Cortex of kidney (tissue), 1 donor: Measurements from ENCODE around the gene PLD6.

Source experiments
- DNase-seq: peaks from one replicate; lab custom pipeline; 2025; lab: John Stamatoyannopoulos, UW

PLD6 gene

DNA sequence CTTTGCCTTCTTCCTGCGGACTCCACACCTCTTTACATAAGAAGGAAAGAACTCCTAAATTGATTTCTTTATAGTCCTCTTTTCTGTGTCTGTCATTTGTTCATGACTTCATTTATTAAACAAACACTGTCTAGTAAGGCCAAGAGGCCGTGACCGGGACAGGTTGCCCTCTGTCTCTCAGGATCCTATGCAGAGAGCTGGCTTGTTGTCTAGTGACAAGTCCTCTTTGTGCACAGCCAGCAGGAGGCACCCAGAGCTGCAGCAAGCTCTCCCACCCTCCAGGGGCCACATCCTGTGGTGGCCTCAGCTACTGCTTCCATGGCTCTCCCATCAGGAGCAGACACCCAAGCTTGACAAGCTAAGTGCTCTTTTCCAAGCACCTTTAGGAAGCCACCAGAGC is 50.6 kb downstream of the PLD6 start:
- DNase-seq: no peak

DNA sequence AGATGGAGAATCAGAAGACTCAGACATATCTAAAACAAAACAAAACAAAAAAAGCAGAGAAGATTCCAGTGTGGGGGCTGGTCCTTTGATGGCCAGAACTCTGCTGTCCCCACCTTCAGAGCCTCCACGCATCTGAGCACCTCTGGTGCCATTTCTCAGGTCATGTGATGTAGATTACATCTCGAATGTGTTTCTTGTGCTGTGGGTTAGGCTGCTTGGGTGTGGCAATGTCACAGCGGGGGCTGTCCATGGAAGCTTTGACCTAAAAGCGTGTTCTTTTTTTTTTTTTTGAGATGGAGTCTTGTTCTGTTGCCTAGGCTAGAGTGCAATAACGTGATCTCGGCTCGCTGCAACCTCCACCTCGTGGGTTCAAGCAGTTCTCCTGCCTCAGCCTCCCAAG is 51.2 kb downstream of the PLD6 start:
- no peak for DNase-seq

DNA sequence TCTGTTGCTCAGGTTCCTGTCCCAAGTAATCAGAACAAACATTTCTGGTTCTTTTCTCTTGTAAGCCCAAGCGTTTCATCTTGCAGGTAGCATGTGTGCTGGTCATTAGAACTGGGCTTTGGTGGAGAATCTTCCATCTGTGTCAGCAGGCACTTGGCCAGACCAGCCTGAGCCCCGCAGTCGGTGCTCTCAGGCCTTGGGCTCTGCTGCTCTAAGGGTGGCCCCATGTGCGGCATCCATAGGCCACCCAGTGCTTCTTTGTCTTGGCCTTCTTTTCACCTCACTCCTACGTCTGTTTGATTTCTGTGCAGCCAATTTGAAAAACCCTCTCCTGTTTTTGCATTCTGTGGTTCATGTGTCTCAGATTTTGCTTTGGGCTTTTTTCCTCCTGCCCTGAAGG is 51.6 kb downstream of the PLD6 start:
- no peak for DNase-seq

GRCh38 chr17:17153709-17154108 is 52.4 kb downstream of the PLD6 start:
- DNase-seq: no peak

DNA sequence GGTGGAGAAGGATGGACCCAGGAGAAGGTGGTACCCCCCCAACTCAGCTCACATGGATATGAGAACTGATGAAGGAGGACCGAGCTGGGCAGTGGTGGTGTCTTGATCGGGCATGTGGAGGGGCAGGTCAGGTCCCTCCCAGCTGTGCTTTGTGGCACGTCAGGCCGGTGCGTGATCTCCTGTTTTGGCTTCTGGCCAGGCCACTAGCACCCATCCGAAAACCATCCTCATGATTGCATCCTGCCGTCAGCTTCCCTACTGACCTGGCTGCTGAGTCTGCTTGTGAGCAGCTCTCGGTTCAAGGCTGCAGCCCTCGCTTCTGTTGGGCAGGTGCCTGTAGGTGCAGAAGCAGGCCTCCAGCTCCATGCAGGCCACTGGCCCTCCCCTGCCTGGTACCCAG is 53.1 kb downstream of the PLD6 start:
- DNase-seq: no peak

GRCh38 chr17:17152385-17152784 is 53.7 kb downstream of the PLD6 start:
- no peak for DNase-seq

DNA sequence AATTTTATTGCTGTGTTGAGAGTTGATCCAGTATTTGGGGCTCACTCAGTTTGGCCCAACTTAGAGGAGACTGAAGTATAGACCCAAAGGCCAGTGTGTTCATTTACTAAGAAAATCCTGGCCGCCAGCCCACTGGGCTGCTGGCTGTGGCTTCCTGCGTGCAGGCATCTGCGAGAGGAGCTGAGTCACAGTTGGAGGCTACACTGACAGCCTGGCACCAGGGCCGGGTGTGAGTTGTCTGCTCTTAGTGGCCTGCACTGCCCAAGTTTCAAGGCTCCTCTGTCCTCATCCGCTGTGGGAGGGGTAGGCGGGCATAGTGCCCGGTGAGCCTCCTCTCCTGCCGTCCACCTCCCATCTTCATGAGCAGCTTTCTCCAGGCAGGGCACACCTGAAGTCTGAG is 54.2 kb downstream of the PLD6 start:
- no peak for DNase-seq

DNA sequence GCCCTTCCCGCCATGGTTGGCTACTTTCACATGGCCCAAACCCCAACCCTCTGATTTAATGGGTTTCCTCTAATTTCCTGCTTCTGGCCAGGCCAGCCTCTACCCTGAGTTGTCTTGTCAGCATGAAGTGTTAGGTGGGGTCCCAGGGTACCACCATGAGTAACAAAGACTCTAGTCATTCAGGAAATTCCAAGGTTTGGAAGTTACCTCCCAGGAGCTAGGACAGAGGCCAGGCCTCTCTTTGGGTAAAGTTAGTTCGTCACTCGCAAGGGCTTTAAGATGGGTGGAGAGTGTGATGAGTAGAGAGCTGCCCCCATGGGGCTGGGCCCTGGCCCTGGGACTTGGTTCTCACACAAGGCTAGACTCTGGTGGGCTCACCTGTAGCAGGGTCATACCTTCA is 54.6 kb downstream of the PLD6 start:
- DNase-seq: no peak

GRCh38 chr17:17151055-17151454 is 55.1 kb downstream of the PLD6 start:
- DNase-seq: no peak
